Karpas-422 (cell line): ENCODE results near the gene C10orf143. TPM values are rescaled to one million over a fixed set of nuclear protein-coding genes. Genes with fewer than 3 reads are reported as not detected.

Experiments used
- DNase-seq: peaks from one replicate; pipeline ENCODE4 v3.0.0-alpha.2; 2015
- H2AFZ ChIP-seq: fragments of 200-600 bp; sonication (generic); 2 replicates; pipeline ENCODE4 v1.6.1; 2014; ENCODE audit warnings: antibody characterized with exemption, low read length, mixed read lengths
- H3K27ac ChIP-seq: fragments of 200-600 bp; sonication (generic); 2 replicates; pipeline ENCODE4 v1.5.1; 2014; ENCODE audit warnings: mild to moderate bottlenecking, low read length, moderate library complexity
- H3K27me3 ChIP-seq: fragments of 200-600 bp; sonication (generic); 2 replicates; pipeline ENCODE4 v1.6.1; 2014; ENCODE audit warnings: low read length, mixed read lengths
- H3K36me3 ChIP-seq: fragments of 200-600 bp; sonication (generic); 2 replicates; pipeline ENCODE4 v1.6.1; 2014; ENCODE audit warnings: low read length, mixed read lengths; ENCODE audit not compliant: insufficient read depth
- H3K4me1 ChIP-seq: fragments of 200-600 bp; sonication (generic); 2 replicates; pipeline ENCODE4 v1.6.1; 2014; ENCODE audit warnings: mild to moderate bottlenecking, low read length, mixed read lengths
- H3K4me2 ChIP-seq: fragments of 200-600 bp; sonication (generic); 2 replicates; pipeline ENCODE4 v1.6.1; 2014; ENCODE audit warnings: low read length, low read depth, mild to moderate bottlenecking; ENCODE audit not compliant: poor library complexity, severe bottlenecking
- H3K4me3 ChIP-seq: fragments of 200-600 bp; sonication (generic); 2 replicates; pipeline ENCODE4 v1.5.1; 2014; ENCODE audit warnings: mild to moderate bottlenecking, antibody characterized with exemption, low read length, mixed read lengths
- H3K79me2 ChIP-seq: fragments of 200-600 bp; sonication (generic); 2 replicates; pipeline ENCODE4 v1.6.1; 2014; ENCODE audit warnings: mild to moderate bottlenecking, low read length, mixed read lengths
- H3K9ac ChIP-seq: fragments of 200-600 bp; sonication (generic); 2 replicates; pipeline ENCODE4 v1.6.0; 2014; ENCODE audit warnings: low read length
- H3K9me2 ChIP-seq: fragments of 200-600 bp; sonication (generic), shearing (Covaris generic); replicated peaks from 2 replicates; pipeline ENCODE4 v1.6.0; 2014; ENCODE audit warnings: mild to moderate bottlenecking, low read length, moderate library complexity; ENCODE audit not compliant: insufficient read depth
- H3K9me3 ChIP-seq: fragments of 300-700, 200-600 bp; sonication (generic); 2 replicates; pipeline ENCODE4 v1.6.1; 2014; ENCODE audit warnings: low read length, mixed read lengths
- H4K20me1 ChIP-seq: fragments of 200-600 bp; sonication (generic); 2 replicates; pipeline ENCODE4 v1.6.1; 2014; ENCODE audit warnings: mild to moderate bottlenecking, antibody characterized with exemption, low read length, low read depth; ENCODE audit not compliant: insufficient read depth
- total RNA-seq: library from RNA; depleted of rRNA; stranded (reverse); fragments of >200 nt; shearing (Covaris generic); gene quantifications from 2 replicates; pipeline ENCODE4 v1.2.3, GENCODE V29; 2014; ENCODE audit warnings: low replicate concordance

Gene C10orf143
- total RNA-seq, 1 experiment from 2014 or later: 0.75 TPM

GRCh38 chr10:130047336-130047735 is 63.3 kb downstream of the C10orf143 start:
- no peak overlapping the region for H2AFZ ChIP-seq
- H3K27me3 ChIP-seq: no peaks in the 10 kb centered on the region
- H3K79me2 ChIP-seq: no peaks in the 10 kb centered on the region
- H3K4me3 ChIP-seq: no peak overlapping the region
- no peaks in the 10 kb centered on the region for H3K9me2 ChIP-seq
- DNase-seq: no peak
- H3K9me3 ChIP-seq: no peaks in the 10 kb centered on the region
- no peak overlapping the region for H3K27ac ChIP-seq
- no peaks in the 10 kb centered on the region for H4K20me1 ChIP-seq
- no peak overlapping the region for H3K9ac ChIP-seq
- H3K4me1 ChIP-seq: no peaks in the 10 kb centered on the region
- no peak overlapping the region for H3K4me2 ChIP-seq
- no peaks in the 10 kb centered on the region for H3K36me3 ChIP-seq

- Histone ChIP-seq H3K9me3 (no peaks in the 10 kb centered on the region), H4K20me1 (no peaks in the 10 kb centered on the region), H3K9me2 (no peaks in the 10 kb centered on the region), H3K4me1 (no peaks in the 10 kb centered on the region), H3K79me2 (no peaks in the 10 kb centered on the region), H3K4me2 (no peak overlapping the region), H3K4me3 (no peak overlapping the region), H3K9ac (no peak overlapping the region), H3K36me3 (no peaks in the 10 kb centered on the region), H3K27me3 (no peaks in the 10 kb centered on the region), H3K27ac (no peak overlapping the region), H2AFZ (no peak overlapping the region)
- no peak for DNase-seq
These were observed 64.0 kb downstream of the C10orf143 start for GRCh38 chr10:130046591-130046990.

- Histone ChIP-seq H3K9ac (no peak overlapping the region), H2AFZ (no peak overlapping the region), H3K27me3 (no peaks in the 10 kb centered on the region), H4K20me1 (no peaks in the 10 kb centered on the region), H3K9me3 (no peaks in the 10 kb centered on the region), H3K4me2 (no peak overlapping the region), H3K79me2 (no peaks in the 10 kb centered on the region), H3K27ac (no peak overlapping the region), H3K4me3 (no peak overlapping the region), H3K36me3 (no peaks in the 10 kb centered on the region), H3K9me2 (no peaks in the 10 kb centered on the region), H3K4me1 (no peaks in the 10 kb centered on the region)
- DNase-seq: no peak
These were observed 64.8 kb downstream of the C10orf143 start for GRCh38 chr10:130045801-130046321.

GRCh38 chr10:130045091-130045652 is 65.5 kb downstream of the C10orf143 start:
- H4K20me1 ChIP-seq: no peaks in the 10 kb centered on the region
- no peak overlapping the region for H2AFZ ChIP-seq
- DNase-seq: no peak
- no peak overlapping the region for H3K9ac ChIP-seq
- H3K9me3 ChIP-seq: no peaks in the 10 kb centered on the region
- no peaks in the 10 kb centered on the region for H3K27me3 ChIP-seq
- H3K4me3 ChIP-seq: no peak overlapping the region
- no peaks in the 10 kb centered on the region for H3K36me3 ChIP-seq
- no peak overlapping the region for H3K27ac ChIP-seq
- no peaks in the 10 kb centered on the region for H3K79me2 ChIP-seq
- no peaks in the 10 kb centered on the region for H3K4me1 ChIP-seq
- no peaks in the 10 kb centered on the region for H3K9me2 ChIP-seq
- no peak overlapping the region for H3K4me2 ChIP-seq

GRCh38 chr10:130044067-130045061 is 66.3 kb downstream of the C10orf143 start:
- H3K4me1 ChIP-seq: no peaks in the 10 kb centered on the region
- H3K9ac ChIP-seq: no peak overlapping the region
- H3K27me3 ChIP-seq: no peaks in the 10 kb centered on the region
- H3K79me2 ChIP-seq: no peaks in the 10 kb centered on the region
- no peak overlapping the region for H3K4me2 ChIP-seq
- no peak overlapping the region for H3K27ac ChIP-seq
- no peaks in the 10 kb centered on the region for H3K36me3 ChIP-seq
- no peak for DNase-seq
- no peaks in the 10 kb centered on the region for H3K9me2 ChIP-seq
- H2AFZ ChIP-seq: no peak overlapping the region
- no peaks in the 10 kb centered on the region for H4K20me1 ChIP-seq
- H3K4me3 ChIP-seq: no peak overlapping the region
- no peaks in the 10 kb centered on the region for H3K9me3 ChIP-seq

GRCh38 chr10:130043491-130043890 is 67.1 kb downstream of the C10orf143 start:
- H3K4me1 ChIP-seq: no peaks in the 10 kb centered on the region
- no peaks in the 10 kb centered on the region for H3K27me3 ChIP-seq
- H3K36me3 ChIP-seq: no peaks in the 10 kb centered on the region
- DNase-seq: no peak
- H3K9me2 ChIP-seq: no peaks in the 10 kb centered on the region
- no peak overlapping the region for H3K27ac ChIP-seq
- no peaks in the 10 kb centered on the region for H3K9me3 ChIP-seq
- H3K9ac ChIP-seq: no peak overlapping the region
- H4K20me1 ChIP-seq: no peaks in the 10 kb centered on the region
- no peak overlapping the region for H2AFZ ChIP-seq
- H3K4me3 ChIP-seq: no peak overlapping the region
- no peaks in the 10 kb centered on the region for H3K79me2 ChIP-seq
- H3K4me2 ChIP-seq: no peak overlapping the region

- no peak overlapping the region for H3K9ac ChIP-seq
- H3K27ac ChIP-seq: no peak overlapping the region
- H3K4me3 ChIP-seq: no peak overlapping the region
- H2AFZ ChIP-seq: no peak overlapping the region
- no peaks in the 10 kb centered on the region for H3K36me3 ChIP-seq
- no peak overlapping the region for H3K4me2 ChIP-seq
- no peaks in the 10 kb centered on the region for H3K79me2 ChIP-seq
- H3K27me3 ChIP-seq: no peaks in the 10 kb centered on the region
- H4K20me1 ChIP-seq: no peaks in the 10 kb centered on the region
- no peaks in the 10 kb centered on the region for H3K9me2 ChIP-seq
- DNase-seq: no peak
- H3K4me1 ChIP-seq: no peaks in the 10 kb centered on the region
- H3K9me3 ChIP-seq: no peaks in the 10 kb centered on the region
These were observed 68.2 kb downstream of the C10orf143 start for GRCh38 chr10:130042381-130042780.
